ENCODE measurements around the gene RTEL1.

DNA sequence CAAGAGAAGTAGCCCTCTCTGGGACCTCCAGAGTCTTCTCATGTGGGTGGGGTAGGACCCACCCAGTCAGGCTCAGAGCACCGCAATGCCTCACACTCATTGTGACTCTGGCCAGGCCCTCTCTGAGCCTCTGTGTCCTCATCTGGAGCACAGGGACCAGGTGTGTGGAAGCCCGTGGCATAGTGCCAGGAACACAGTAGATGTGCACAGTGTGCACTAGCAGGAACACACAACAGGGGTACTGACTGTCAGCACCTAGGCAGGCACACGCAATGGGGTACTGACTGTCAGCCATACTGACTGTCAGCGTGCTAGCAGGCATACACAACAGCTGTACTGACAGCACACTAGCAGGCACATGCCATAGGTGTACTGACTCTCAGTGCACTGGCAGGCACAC is 2.9 kb upstream of the RTEL1 start:
- TF ChIP-seq, protein P1, sequence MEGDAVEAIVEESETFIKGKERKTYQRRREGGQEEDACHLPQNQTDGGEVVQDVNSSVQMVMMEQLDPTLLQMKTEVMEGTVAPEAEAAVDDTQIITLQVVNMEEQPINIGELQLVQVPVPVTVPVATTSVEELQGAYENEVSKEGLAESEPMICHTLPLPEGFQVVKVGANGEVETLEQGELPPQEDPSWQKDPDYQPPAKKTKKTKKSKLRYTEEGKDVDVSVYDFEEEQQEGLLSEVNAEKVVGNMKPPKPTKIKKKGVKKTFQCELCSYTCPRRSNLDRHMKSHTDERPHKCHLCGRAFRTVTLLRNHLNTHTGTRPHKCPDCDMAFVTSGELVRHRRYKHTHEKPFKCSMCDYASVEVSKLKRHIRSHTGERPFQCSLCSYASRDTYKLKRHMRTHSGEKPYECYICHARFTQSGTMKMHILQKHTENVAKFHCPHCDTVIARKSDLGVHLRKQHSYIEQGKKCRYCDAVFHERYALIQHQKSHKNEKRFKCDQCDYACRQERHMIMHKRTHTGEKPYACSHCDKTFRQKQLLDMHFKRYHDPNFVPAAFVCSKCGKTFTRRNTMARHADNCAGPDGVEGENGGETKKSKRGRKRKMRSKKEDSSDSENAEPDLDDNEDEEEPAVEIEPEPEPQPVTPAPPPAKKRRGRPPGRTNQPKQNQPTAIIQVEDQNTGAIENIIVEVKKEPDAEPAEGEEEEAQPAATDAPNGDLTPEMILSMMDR (IDR thresholded peaks at IDR 0.05; ENCODE audit: low read length) = no peak
- TF ChIP-seq EZH2 (optimal IDR thresholded peaks at IDR 0.05; ENCODE audit: low read depth, low read length) (no peak), EZH2phosphoT487 (IDR thresholded peaks at IDR 0.05; ENCODE audit: low read length) (no peak)

All from MM.1S (cell line).